ENCODE measurements around the gene ZNF480.
"Not testable (repeated sequence)": the region's sequence is repeated elsewhere in the genome, so short reads cannot be mapped to it uniquely, and the experiment has no call there.

The ZNF480 gene

DNA sequence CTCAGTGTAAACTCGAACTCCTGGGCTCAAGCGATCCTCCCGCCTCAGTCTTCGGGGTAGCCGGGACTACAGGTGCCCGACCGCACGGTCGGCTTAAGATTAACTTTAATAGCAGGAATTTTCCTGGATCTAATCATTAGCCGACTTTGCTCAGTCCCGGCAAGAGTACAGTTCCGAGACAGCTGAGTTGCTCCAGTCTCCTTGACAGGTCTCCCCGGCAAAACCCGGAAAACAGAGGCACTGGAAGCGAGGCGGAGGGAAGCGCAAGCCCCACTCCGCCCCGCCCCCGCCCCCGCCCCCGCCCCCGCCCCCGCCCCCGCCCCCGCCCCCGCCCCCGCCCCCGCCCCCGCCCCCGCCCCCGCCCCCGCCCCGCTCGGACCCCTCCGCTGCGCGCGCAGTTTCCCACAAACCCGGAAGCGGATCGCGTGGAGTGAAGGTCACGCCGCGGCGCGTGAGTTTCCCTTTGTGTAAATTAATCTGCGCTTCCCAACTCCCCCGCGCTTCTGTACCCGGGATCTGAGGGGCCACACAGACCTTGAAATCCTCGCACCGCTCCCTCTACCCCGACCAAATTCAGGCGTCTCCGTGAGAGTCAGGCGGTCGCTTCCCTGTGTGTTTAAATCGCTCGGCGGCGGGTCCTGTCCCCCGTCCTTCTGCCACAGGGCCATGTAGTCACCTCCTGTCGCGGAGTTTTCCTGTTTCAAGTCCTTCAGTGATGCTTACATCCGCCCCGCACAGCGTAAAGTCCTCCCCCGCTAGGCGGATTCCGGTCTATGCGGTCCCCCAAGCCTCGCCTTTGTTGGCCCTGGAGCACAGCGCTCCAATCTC is at the start of gene ZNF480:
ZNF480 (plus strand) TSS at position 397 of the 828 bp plus-strand sequence. CDS start 3,244 bp downstream, outside the sequence.
- peak; percentile 85 for DNase-seq

DNA sequence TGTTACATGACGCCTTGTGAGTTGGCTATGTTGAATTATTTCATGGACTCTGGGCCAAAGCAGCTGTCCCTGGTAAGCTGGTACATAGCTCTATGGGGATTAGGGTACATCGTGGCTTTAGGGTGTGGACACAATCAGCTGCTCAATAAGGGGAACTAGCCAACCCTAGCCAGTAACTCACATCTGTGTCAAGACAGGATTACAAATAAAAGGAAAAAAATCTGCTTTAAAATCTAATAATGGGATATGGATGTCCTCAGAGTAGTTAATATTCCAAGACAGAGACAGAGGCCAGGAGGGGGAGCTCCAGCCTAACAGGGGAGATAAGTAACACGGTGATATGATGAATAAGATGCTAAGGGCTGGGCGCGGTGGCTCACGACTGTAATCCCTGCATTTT is 48.7 kb upstream of the ZNF480 start:
- peak; percentile 71 for DNase-seq

GRCh38 chr19:52258426-52258825 is 38.5 kb upstream of the ZNF480 start:
- no peak for DNase-seq

DNA sequence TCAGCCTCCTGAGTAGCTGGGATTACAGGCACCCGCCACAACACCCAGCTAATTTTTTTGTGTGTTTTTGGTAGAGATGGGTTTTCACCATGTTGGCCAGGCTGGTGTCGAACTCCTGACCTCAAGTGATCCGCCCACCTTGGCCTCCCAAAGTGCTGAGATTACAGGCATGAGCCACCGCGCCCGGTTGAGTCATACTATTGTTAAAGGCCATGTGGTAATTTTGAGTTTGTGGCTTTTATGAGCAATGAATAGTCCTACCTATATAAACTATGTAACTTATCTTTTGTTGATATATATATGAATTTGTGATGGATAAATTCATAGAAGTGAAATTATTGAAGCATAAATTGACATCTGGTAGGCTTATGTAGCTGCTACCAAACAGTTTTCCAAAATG is 31.4 kb upstream of the ZNF480 start:
- not testable (repeated sequence) for DNase-seq

DNA sequence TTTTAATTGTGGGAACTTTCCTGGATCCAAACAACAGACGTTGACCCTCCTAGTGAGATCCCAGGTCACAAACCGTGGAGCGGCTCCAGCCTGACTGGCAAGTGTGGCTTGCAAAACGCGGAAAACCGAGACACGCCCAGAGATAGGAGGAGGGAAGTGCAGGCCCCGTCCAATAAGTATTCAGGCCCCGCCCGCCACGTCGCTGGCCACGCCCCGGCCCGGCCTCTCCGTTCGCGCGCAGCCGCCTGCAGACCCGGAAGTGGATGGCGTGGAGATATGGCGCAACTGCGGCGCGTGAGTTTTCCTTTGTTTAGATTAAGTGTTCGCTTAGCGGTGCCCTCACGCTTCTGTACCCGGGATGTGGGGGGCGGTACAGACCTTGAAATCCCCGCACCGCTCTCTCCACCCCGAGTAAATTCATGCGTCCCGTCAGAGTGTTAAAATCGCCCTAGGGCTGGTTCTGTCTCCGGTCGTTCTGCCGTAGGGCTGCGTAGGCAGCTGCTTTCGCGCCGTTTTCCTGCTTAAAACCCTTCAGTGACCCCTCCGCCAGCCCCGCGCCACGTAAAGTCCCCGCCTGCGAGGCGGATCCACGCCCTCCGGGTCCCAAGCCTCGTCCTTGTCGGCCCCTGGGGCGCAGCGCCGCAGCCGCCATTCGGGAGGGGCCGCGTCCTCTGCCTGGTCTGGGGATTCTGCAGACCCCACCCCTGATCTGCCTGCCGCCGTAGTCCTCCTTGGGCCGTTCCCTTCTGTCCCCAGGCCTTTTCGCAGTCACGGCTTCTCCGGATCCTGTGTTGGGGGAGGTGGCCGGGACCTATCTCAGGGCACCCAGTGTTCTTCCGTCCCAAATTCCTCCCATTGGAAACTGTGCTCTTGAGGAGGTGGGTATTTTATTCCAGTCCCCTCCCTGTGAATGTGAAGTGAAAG is 27.4 kb upstream of the ZNF480 start, which contains the start of gene ZNF766:
ZNF766 (plus strand) TSS at position 250 of the 924 bp plus-strand sequence; CDS start at position 277, 27 bp downstream.
- DNase-seq = peak; percentile 98

- DNase-seq = peak; percentile 29
Measured at GRCh38 chr19:52270266-52270885, 26.6 kb upstream of the ZNF480 start.

GRCh38 chr19:52273301-52273700 is 23.7 kb upstream of the ZNF480 start:
- no peak for DNase-seq

GRCh38 chr19:52274191-52274590 is 22.8 kb upstream of the ZNF480 start:
- no peak for DNase-seq

- DNase-seq = no peak
Measured at GRCh38 chr19:52275988-52276387, 21.0 kb upstream of the ZNF480 start.

DNA sequence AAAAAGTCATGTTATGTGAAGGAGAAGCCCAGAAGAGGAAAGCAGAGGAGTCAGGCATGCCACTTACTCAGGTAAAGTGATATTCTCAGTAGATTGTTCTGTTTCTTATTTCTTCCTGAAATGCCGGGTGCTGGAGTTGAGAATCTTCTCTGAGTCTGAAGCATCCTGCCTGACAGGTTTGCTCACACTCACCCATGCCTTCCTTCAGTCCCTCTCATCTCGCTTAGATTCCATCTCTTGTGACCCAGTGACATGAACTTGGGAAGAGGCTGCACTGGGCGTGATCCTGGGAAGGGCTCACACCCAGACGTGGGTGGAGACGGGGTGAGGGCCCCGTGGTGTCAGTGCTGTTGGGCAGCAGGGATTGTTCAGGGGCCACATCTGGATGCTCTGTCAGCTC is 19.5 kb upstream of the ZNF480 start:
- no peak for DNase-seq

DNA sequence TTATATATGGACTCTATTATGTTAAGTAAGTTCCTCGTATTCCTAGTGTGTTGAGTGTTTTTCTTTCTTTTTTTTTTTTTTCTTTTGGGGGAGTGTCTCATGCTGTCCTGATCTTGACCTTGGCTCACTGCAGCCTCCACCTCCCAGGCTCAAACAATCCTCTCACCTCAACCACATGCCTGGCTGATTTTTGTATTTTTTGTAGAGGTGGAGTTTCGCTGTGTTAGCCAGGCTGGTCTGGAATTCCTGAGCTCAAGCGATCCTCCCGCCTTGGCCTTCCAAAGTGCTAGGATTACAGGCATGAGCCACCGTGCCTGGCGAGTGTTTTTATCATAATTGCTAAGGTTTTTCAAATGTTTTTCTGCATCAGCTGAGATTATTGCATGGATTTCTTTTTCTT is 10.7 kb upstream of the ZNF480 start:
- no peak for DNase-seq

DNA sequence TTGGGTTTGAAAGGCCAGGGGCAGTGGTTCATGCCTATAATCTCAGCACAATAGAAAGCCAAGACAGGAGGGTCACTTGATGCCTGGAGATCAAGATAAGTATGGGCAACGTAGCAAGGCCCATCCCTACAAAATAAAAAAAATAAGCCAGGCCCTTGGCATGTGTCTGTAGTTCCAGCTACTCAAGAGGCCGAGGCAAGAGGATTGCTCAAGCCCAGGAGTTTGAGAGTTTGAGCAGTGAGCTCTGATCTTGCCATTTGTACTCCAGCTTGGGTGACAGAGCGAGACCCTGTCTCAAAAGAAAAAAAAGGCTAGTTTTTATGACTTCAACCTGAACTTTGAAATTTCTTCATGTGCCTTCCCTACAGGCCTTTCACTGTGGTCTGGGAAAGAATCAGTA is 5.2 kb upstream of the ZNF480 start:
- DNase-seq = no peak

GRCh38 chr19:52292946-52293345 is 4.0 kb upstream of the ZNF480 start:
- not testable (repeated sequence) for DNase-seq

GRCh38 chr19:52296400-52296772 is 583 bp upstream of the ZNF480 start:
- no peak for DNase-seq

GRCh38 chr19:52297601-52298364 is 814 bp downstream of the ZNF480 start:
- no peak for DNase-seq

GRCh38 chr19:52307275-52307674 is 10.3 kb downstream of the ZNF480 start:
- peak; percentile 1 for DNase-seq

GRCh38 chr19:52322429-52322828 is 25.5 kb downstream of the ZNF480 start:
- DNase-seq = no peak

- DNase-seq = no peak
Measured at GRCh38 chr19:52331757-52332156, 34.8 kb downstream of the ZNF480 start.

GRCh38 chr19:52335768-52336116 is 38.8 kb downstream of the ZNF480 start:
- no peak for DNase-seq

DNA sequence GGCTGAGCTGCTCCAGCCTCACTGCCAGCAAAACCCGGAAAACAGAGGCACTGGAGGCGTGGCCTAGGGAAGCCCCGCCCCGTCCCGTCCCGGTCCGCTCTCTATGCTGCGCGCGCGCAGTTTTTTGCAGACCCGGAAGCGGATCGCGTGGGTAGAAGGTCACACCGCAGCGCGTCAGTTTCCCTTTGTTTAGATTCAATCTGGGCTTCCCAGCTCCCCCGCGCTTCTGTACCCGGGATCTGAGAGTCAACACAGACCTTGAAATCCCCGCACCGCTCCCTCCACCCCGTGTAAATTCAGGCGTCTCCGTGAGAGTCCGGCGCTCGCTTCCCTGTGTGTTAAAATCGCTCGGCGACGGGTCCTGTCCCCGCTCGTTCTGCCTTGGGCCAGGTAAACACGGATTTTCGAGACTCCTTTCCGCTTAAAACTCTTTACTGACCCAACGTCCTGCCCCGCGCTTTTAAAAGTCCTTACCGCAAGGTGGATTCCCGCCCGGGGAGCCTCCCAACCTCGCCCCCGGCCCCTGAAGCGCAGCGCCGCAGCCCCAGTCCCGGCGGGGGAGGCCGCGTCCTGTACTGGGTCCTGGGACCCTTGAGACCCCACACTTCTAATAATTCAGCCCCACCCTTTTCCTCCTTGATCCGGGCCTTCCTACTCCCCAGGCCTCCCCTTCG is 39.3 kb downstream of the ZNF480 start, which contains the start of gene ZNF610:
ZNF610 (plus strand) TSS at position 127 of the 674 bp plus-strand sequence. CDS start 12,930 bp downstream, outside the sequence.
- peak; percentile 90 for DNase-seq

DNA sequence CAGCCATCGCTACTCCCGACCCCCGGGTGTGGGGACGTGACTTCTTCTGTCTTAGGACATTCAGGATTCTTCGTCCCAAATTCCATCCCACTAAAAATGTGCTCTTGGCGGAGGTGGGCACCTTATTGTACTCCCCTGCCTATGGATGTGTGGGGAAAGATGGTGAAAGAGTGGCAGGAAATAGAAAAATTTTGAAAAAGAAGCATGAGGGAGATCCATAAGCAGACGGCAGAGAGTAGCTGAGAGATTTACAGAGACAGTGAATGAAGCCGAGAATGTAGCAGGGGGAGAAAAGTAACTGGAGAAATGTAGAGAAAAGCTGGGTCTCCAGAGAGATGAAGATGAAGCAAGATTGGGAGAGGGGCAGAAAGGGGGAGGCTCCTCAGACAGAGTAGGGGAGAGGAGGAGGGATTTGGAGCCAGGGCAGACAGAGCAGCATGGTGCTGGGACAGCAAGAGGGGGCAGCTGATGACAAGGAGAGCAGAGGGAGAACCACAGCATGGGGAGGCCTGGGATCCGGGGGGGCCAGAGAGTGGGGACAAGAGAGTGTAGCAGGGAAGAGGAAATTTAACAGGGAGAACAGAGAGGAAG is 39.9 kb downstream of the ZNF480 start:
- DNase-seq = no peak

All from suppressor macrophage treated with lipopolysaccharide for 4 hours (primary cell).